Mesothelial cell of epicardium (in vitro differentiated cells): Measurements from ENCODE around the gene REC114. TPM values are rescaled to one million over a fixed set of nuclear protein-coding genes. Genes with fewer than 3 reads are reported as not detected.
"Not testable (repeated sequence)": the region's sequence is repeated elsewhere in the genome, so short reads cannot be mapped to it uniquely, and the experiment has no call there.

Experiments
- DNase-seq, 2 experiments: peaks; one replicate each; pipeline ENCODE4 v3.0.0; 2021; ENCODE audit warnings: low spot score in 2 of 2; ENCODE audit not compliant: unreplicated experiment in 2 of 2
- H3K27ac Mint-ChIP-seq: 2 replicates; pipeline ENCODE4 v1.8.0; 2021; ENCODE audit warnings: mixed read lengths
- H3K27me3 Mint-ChIP-seq: 2 replicates; pipeline ENCODE4 v1.8.0; 2021; ENCODE audit warnings: low read depth, mixed read lengths
- H3K36me3 Mint-ChIP-seq: 2 replicates; pipeline ENCODE4 v1.8.0; 2021; ENCODE audit warnings: mixed read lengths
- H3K4me1 Mint-ChIP-seq: 2 replicates; pipeline ENCODE4 v1.8.0; 2021; ENCODE audit warnings: mixed read lengths
- H3K4me3 Mint-ChIP-seq: 2 replicates; pipeline ENCODE4 v1.8.0; 2021; ENCODE audit warnings: mild to moderate bottlenecking, moderate library complexity, mixed read lengths
- H3K9me3 Mint-ChIP-seq: 2 replicates; pipeline ENCODE4 v1.8.0; 2021; ENCODE audit warnings: mixed read lengths
- total RNA-seq: library from RNA; stranded (reverse); gene quantifications from 3 replicates; pipeline ENCODE4 v1.2.1, GENCODE V29; 2021
- TF ChIP-seq, protein P1 (sequence below): fragments of 200-600 bp; sonication (generic); IDR thresholded peaks from one replicate; pipeline ENCODE4 v1.5.0; 2021; ENCODE audit warnings: antibody characterized with exemption; ENCODE audit not compliant: unreplicated experiment

The REC114 gene
- total RNA-seq, 1 donor from 2014 or later: not detected

DNA sequence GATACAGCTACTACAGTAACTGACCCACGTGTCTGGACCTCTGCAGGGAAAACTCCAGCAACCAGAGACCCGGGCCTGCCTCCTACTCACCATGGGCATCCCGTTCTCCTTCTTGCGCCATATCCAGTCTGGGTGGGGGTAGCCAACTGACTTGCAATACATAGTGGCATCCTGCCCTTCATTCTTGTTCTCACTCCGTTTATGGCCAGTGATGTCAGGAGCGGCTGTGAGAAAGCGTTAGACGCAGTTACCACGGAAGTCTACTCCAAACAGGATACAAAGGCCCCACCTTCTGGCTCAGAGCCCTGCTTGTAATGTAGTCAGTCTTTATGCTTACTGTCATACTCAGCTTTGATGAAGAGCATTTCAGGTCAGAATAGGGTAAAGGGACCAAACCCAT is 130.6 kb downstream of the REC114 start:
- DNase-seq: no peak
- H3K36me3 Mint-ChIP-seq: peaks cover 36% of the 10 kb centered on the region
- H3K27ac Mint-ChIP-seq: peak overlapping the region; percentile 44
- no peak overlapping the region for H3K4me3 Mint-ChIP-seq
- TF ChIP-seq, protein P1, sequence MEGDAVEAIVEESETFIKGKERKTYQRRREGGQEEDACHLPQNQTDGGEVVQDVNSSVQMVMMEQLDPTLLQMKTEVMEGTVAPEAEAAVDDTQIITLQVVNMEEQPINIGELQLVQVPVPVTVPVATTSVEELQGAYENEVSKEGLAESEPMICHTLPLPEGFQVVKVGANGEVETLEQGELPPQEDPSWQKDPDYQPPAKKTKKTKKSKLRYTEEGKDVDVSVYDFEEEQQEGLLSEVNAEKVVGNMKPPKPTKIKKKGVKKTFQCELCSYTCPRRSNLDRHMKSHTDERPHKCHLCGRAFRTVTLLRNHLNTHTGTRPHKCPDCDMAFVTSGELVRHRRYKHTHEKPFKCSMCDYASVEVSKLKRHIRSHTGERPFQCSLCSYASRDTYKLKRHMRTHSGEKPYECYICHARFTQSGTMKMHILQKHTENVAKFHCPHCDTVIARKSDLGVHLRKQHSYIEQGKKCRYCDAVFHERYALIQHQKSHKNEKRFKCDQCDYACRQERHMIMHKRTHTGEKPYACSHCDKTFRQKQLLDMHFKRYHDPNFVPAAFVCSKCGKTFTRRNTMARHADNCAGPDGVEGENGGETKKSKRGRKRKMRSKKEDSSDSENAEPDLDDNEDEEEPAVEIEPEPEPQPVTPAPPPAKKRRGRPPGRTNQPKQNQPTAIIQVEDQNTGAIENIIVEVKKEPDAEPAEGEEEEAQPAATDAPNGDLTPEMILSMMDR: no peak
- no peaks in the 10 kb centered on the region for H3K4me1 Mint-ChIP-seq
- no peaks in the 10 kb centered on the region for H3K27me3 Mint-ChIP-seq
- no peaks in the 10 kb centered on the region for H3K9me3 Mint-ChIP-seq

DNA sequence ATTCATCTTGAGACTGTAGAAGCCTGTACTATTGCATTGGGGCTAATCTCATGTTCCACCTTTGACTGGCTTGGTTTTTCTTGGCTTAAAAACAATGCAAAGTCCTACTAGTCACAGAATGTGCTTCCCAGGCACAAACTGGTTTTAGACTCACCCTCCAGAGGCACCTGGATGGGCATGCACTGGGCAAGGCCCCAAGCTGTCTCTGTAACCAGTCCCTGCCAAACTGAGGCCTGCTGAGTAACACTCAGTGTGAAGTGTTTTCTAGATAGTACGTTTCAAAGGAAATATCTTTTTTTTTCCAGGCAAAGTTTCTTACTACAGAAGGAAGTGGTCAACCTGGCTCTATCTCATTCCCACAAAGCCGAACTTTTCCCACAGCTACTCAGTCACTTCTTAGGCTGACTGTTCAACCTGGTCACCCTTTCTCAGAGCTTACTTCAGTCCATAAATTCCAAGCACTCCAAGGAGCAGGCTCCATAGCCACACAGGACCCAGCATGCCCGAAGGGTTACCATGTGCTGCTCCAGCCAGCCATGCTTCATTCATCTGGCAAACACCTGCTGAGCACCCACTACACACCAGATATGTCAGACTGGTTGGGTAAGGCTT is 132.8 kb downstream of the REC114 start:
- Mint-ChIP-seq H3K36me3 (peaks cover 27% of the 10 kb centered on the region), H3K4me3 (no peak overlapping the region), H3K4me1 (no peaks in the 10 kb centered on the region), H3K27me3 (no peaks in the 10 kb centered on the region), H3K9me3 (no peaks in the 10 kb centered on the region), H3K27ac (no peak overlapping the region)
- TF ChIP-seq, protein P1: no peak
- no peak for DNase-seq

DNA sequence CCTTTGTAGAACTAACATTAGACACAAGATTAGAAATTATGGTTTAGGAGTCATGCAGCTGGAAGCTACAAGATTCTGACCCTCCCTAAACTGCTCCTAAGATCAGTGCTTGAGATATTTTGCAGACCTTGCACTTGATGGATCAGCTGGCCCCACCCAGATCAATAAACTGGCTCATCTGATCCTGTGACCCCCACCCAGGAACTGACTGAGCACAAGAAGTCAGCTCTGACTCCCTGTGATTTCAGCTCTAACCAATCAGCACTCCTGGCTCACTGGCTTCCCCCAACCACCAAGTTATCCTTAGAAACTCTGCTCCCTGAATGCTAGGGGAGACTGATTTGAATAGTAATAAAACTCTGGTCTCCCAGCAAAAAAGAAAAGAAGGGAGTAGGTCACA is 134.6 kb downstream of the REC114 start:
- H3K9me3 Mint-ChIP-seq, H3K27ac Mint-ChIP-seq: not testable (repeated sequence)

DNA sequence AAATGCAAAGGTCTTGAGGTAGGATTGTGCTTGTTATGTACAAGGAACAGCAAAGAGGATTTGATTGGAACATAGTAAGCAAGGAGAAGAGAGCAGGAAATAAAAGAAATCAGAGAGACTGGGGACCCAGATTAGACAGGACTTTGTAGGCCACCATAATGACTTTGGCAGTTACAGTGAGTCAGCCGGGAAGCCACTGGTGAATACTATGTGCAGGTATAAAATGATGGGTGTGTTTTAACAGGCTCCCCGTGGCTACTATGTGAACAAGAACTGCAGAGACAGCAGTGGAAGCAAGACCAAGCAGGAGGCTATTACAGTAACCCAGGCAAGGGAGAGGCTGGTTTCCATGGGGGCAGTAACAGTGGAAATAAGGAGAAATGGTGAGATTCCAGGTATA is 135.1 kb downstream of the REC114 start:
- Mint-ChIP-seq H3K9me3 (no peaks in the 10 kb centered on the region), H3K36me3 (peaks cover 17% of the 10 kb centered on the region), H3K27me3 (no peaks in the 10 kb centered on the region), H3K4me1 (no peaks in the 10 kb centered on the region), H3K27ac (no peak overlapping the region), H3K4me3 (no peak overlapping the region)
- DNase-seq: no peak
- TF ChIP-seq, protein P1: no peak

More for the DNA sequence above, 134.6 kb downstream of the REC114 start:
- peaks cover 20% of the 10 kb centered on the region for H3K36me3 Mint-ChIP-seq
- not testable (repeated sequence) for DNase-seq, H3K4me3 Mint-ChIP-seq, H3K27me3 Mint-ChIP-seq, H3K4me1 Mint-ChIP-seq

GRCh38 chr15:73582851-73583379 is 140.0 kb downstream of the REC114 start:
- Mint-ChIP-seq H3K36me3 (peaks cover 27% of the 10 kb centered on the region), H3K4me3 (no peak overlapping the region), H3K4me1 (peaks cover 14% of the 10 kb centered on the region), H3K27me3 (no peaks in the 10 kb centered on the region), H3K27ac (no peak overlapping the region), H3K9me3 (no peaks in the 10 kb centered on the region)
- DNase-seq: no peak
- TF ChIP-seq, protein P1: no peak

DNA sequence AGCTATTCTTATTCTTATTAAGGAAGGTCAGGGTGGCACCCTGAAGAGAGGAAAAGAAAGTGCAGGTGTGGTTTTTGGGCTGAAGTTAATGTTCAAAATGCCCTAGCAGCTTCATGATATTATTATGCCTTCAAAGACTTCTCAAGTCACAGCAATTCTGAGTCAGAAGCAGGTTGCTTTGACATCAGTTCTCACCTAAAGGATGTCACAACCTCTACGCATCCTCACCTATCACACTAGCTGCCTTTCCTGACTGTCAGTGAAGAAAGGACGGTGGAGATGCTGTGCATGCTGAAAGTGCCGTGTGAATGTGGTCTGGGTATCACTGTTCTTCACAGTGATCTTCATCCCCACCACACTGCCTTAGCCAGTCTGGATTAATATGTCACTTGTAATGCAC is 140.6 kb downstream of the REC114 start:
- Mint-ChIP-seq H3K4me1 (peaks cover 14% of the 10 kb centered on the region), H3K27ac (peak overlapping the region; percentile 52), H3K27me3 (no peaks in the 10 kb centered on the region), H3K4me3 (no peak overlapping the region), H3K36me3 (peaks cover 28% of the 10 kb centered on the region), H3K9me3 (no peaks in the 10 kb centered on the region)
- DNase-seq: no peak
- TF ChIP-seq, protein P1: no peak
